ENCODE results near the gene EPHB4.

Gene EPHB4

GRCh38 chr7:100867040-100867775, 39.9 kb upstream of the EPHB4 start, which contains the start of gene TRIP6 (continued):
- peak; percentile 95 for TF ChIP-seq ZNF629 (tag by site-specific recombination; IDR thresholded peaks at IDR 0.05)
- TF ChIP-seq, protein P1, sequence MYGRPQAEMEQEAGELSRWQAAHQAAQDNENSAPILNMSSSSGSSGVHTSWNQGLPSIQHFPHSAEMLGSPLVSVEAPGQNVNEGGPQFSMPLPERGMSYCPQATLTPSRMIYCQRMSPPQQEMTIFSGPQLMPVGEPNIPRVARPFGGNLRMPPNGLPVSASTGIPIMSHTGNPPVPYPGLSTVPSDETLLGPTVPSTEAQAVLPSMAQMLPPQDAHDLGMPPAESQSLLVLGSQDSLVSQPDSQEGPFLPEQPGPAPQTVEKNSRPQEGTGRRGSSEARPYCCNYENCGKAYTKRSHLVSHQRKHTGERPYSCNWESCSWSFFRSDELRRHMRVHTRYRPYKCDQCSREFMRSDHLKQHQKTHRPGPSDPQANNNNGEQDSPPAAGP (tag by site-specific recombination; IDR thresholded peaks at IDR 0.05), result peak; percentile 95
- TF ChIP-seq ZNF692 (tag by site-specific recombination; IDR thresholded peaks at IDR 0.05), result peak; percentile 94
- peak; percentile 76; the same call in 1 of the 2 replicates for TF ChIP-seq ZNF660 (tag by site-specific recombination; IDR thresholded peaks at IDR 0.05)
- peak; percentile 70 for TF ChIP-seq EGR2 (tag by site-specific recombination; IDR thresholded peaks at IDR 0.05; ENCODE audit: low read depth)
- no peak for TF ChIP-seq ZNF350 (tag by site-specific recombination; IDR thresholded peaks at IDR 0.05)
- no peak for TF ChIP-seq ZNF837 (tag by site-specific recombination; IDR thresholded peaks at IDR 0.05)
- TF ChIP-seq TSHZ1 (tag by site-specific recombination; IDR thresholded peaks at IDR 0.05; ENCODE audit: borderline replicate concordance), result peak; percentile 77; the same call in 1 of the 2 replicates
- TF ChIP-seq ZNF596 (tag by site-specific recombination; IDR thresholded peaks at IDR 0.05), result 0 out of 2 replicates have a peak, but pooled peaks have one; percentile 39
- TF ChIP-seq ZNF548 (tag by site-specific recombination; IDR thresholded peaks at IDR 0.05), result no peak
- peak; percentile 92 for TF ChIP-seq ZXDB (tag by site-specific recombination; IDR thresholded peaks at IDR 0.05)
- no peak for TF ChIP-seq ZNF175 (tag by site-specific recombination; IDR thresholded peaks at IDR 0.05)
- no peak for TF ChIP-seq ZNF23 (tag by site-specific recombination; IDR thresholded peaks at IDR 0.05; ENCODE audit: borderline replicate concordance)
- TF ChIP-seq HOXC10 (CRISPR knock-in tag; IDR thresholded peaks at IDR 0.05), result no peak
- TF ChIP-seq ZSCAN30 (tag by site-specific recombination; IDR thresholded peaks at IDR 0.05), result no peak; the same call in none of the 2 replicates
- no peak for TF ChIP-seq ZNF174 (tag by site-specific recombination; IDR thresholded peaks at IDR 0.05)
- TF ChIP-seq YY2 (tag by site-specific recombination; IDR thresholded peaks at IDR 0.05), result no peak; the same call in 1 of the 2 replicates
- peak; percentile 71 for TF ChIP-seq YY1 (tag by site-specific recombination; IDR thresholded peaks at IDR 0.05)
- no peak for TF ChIP-seq TCF7L2 (IDR thresholded peaks at IDR 0.05; ENCODE audit: borderline replicate concordance, low read depth, low read length)
- peak; percentile 85 for TF ChIP-seq ZNF366 (tag by site-specific recombination; conservative IDR thresholded peaks at IDR 0.05)
- peak; percentile 98 for TF ChIP-seq ZBTB10 (tag by site-specific recombination; IDR thresholded peaks at IDR 0.05)
- no peak; the same call in 1 of the 2 replicates for TF ChIP-seq SCRT1 (tag by site-specific recombination; IDR thresholded peaks at IDR 0.05; ENCODE audit: borderline replicate concordance)
- TF ChIP-seq, protein P2, sequence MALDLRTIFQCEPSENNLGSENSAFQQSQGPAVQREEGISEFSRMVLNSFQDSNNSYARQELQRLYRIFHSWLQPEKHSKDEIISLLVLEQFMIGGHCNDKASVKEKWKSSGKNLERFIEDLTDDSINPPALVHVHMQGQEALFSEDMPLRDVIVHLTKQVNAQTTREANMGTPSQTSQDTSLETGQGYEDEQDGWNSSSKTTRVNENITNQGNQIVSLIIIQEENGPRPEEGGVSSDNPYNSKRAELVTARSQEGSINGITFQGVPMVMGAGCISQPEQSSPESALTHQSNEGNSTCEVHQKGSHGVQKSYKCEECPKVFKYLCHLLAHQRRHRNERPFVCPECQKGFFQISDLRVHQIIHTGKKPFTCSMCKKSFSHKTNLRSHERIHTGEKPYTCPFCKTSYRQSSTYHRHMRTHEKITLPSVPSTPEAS (tag by site-specific recombination; IDR thresholded peaks at IDR 0.05), result peak; percentile 48; the same call in 1 of the 2 replicates
- TF ChIP-seq ZNF549 (tag by site-specific recombination; IDR thresholded peaks at IDR 0.05), result no peak
- TF ChIP-seq ZNF513 (tag by site-specific recombination; IDR thresholded peaks at IDR 0.05), result peak; percentile 74
- peak; percentile 85 for TF ChIP-seq SP2 (tag by site-specific recombination; IDR thresholded peaks at IDR 0.05)
- peak; percentile 97 for TF ChIP-seq KLF8 (tag by site-specific recombination; IDR thresholded peaks at IDR 0.05)
- no peak for TF ChIP-seq ZSCAN16 (tag by site-specific recombination; IDR thresholded peaks at IDR 0.05)
- no peak for TF ChIP-seq ZNF677 (tag by site-specific recombination; IDR thresholded peaks at IDR 0.05)
